HepG2 (cell line): ENCODE results near the gene IGF2BP1. TPM values are rescaled to one million over a fixed set of nuclear protein-coding genes. Genes with fewer than 3 reads are reported as not detected.
A peak's percentile ranks its signal among the peaks of the same experiment; 100 is the strongest.

Experiments used
- BCLAF1 ChIP-seq: fragments of 450-650 bp; IDR thresholded peaks from 2 replicates; pipeline ENCODE4 v1.6.1; 2017; ENCODE audit warnings: mild to moderate bottlenecking
- CSRNP2 ChIP-seq: sonication (generic); formaldehyde crosslinking; conservative IDR thresholded peaks from 2 replicates; pipeline ENCODE4 v1.8.0; 2022; ENCODE audit warnings: low read depth, missing genetic modification reagents
- MED13 ChIP-seq: sonication (generic); formaldehyde crosslinking; IDR thresholded peaks from 2 replicates; pipeline ENCODE4 v1.5.0; 2020; ENCODE audit warnings: missing genetic modification reagents
- RCOR2 ChIP-seq: IDR thresholded peaks from 2 replicates; pipeline ENCODE4 v1.6.1; 2016; ENCODE audit warnings: missing biosample characterization, missing genetic modification reagents
- RFX5 ChIP-seq: IDR thresholded peaks from 2 replicates; pipeline ENCODE4 v1.6.1; 2011; ENCODE audit warnings: low read depth, low read length, improper control_type of control experiment
- TBP ChIP-seq: sonication (generic); formaldehyde crosslinking; IDR thresholded peaks from 2 replicates; pipeline ENCODE4 v1.5.0; 2020; ENCODE audit warnings: missing genetic modification reagents
- THYN1 ChIP-seq: sonication (generic); formaldehyde crosslinking; IDR thresholded peaks from 2 replicates; pipeline ENCODE4 v1.8.1; 2023; ENCODE audit warnings: low read depth, mild to moderate bottlenecking, moderate library complexity, missing genetic modification reagents, borderline replicate concordance
- ZC3H4 ChIP-seq: sonication (generic); formaldehyde crosslinking; IDR thresholded peaks from 2 replicates; pipeline ENCODE4 v1.4.0; 2020; ENCODE audit warnings: missing genetic modification reagents, borderline replicate concordance
- ZFP82 ChIP-seq: sonication (generic); formaldehyde crosslinking; IDR thresholded peaks from 2 replicates; pipeline ENCODE4 v1.5.1; 2020; ENCODE audit warnings: mild to moderate bottlenecking, missing genetic modification reagents, borderline replicate concordance
- ZNF205 ChIP-seq: IDR thresholded peaks from 2 replicates; pipeline ENCODE4 v1.6.1; 2018; ENCODE audit warnings: missing biosample characterization, missing genetic modification reagents
- ZNF253 ChIP-seq: sonication (generic); formaldehyde crosslinking; IDR thresholded peaks from 2 replicates; pipeline ENCODE4 v1.8.0; 2022; ENCODE audit warnings: mild to moderate bottlenecking, missing genetic modification reagents, borderline replicate concordance
- ZNF275 ChIP-seq: sonication (generic); formaldehyde crosslinking; IDR thresholded peaks from 2 replicates; pipeline ENCODE4 v1.8.0; 2022; ENCODE audit warnings: missing genetic modification reagents, mild to moderate bottlenecking, inconsistent platforms, borderline replicate concordance
- ZNF317 ChIP-seq: sonication (generic); formaldehyde crosslinking; IDR thresholded peaks from 2 replicates; pipeline ENCODE4 v1.5.0; 2020; ENCODE audit warnings: mild to moderate bottlenecking, missing genetic modification reagents
- ZNF574 ChIP-seq: sonication (generic); formaldehyde crosslinking; IDR thresholded peaks from 2 replicates; pipeline ENCODE4 v1.4.0; 2020; ENCODE audit warnings: missing genetic modification reagents
- ZNF597 ChIP-seq: sonication (generic); formaldehyde crosslinking; IDR thresholded peaks from 2 replicates; pipeline ENCODE4 v1.5.0; 2020; ENCODE audit warnings: missing genetic modification reagents
- ZNF674 ChIP-seq: sonication (generic); formaldehyde crosslinking; IDR thresholded peaks from 2 replicates; pipeline ENCODE4 v1.5.0; 2020; ENCODE audit warnings: low read depth, mild to moderate bottlenecking, missing genetic modification reagents
- ZNF747 ChIP-seq: sonication (generic); formaldehyde crosslinking; IDR thresholded peaks from 2 replicates; pipeline ENCODE4 v1.8.1; 2023; ENCODE audit warnings: missing genetic modification reagents, mild to moderate bottlenecking, borderline replicate concordance
- ZNF772 ChIP-seq: sonication (generic); formaldehyde crosslinking; IDR thresholded peaks from 2 replicates; pipeline ENCODE4 v1.5.0; 2020; ENCODE audit warnings: mild to moderate bottlenecking, missing genetic modification reagents
- ZSCAN31 ChIP-seq: sonication (generic); formaldehyde crosslinking; IDR thresholded peaks from 2 replicates; pipeline ENCODE4 v1.5.0; 2020; ENCODE audit warnings: low read depth, mild to moderate bottlenecking, missing genetic modification reagents
- polyA plus RNA-seq, 8 experiments: library from polyadenylated mRNA; depleted of rRNA in 3 of 8; stranded (reverse) in 7 of 8; unstranded in 1 of 8; fragments of >200 nt; fragmentation: Illumina TruSeq in 4 of 8; extraction: Trizol in 4 of 8; gene quantifications; 2 replicates each; pipeline versions ENCODE4 v1.2.1 to v1.2.3, GENCODE V29; 2011 to 2016; ENCODE audit warnings: low read depth in 4 of 8, missing spikeins in 1 of 8, mixed read lengths in 1 of 8; ENCODE audit not compliant: insufficient read depth in 1 of 8
- total RNA-seq, 5 experiments: library from RNA; depleted of rRNA; stranded (reverse); fragments of >200 nt; fragmentation: Illumina TruSeq; extraction: Trizol; gene quantifications; 2 replicates each; pipeline ENCODE4 v1.2.3, GENCODE V29; 2016; ENCODE audit warnings: low read depth in 1 of 5

The IGF2BP1 gene
- total and polyA plus RNA-seq, 2 of the 13 experiments (the other 11 are each of a cell fraction or from before 2014, with no cell fraction given): 29.7 to 75.1 TPM

GRCh38 chr17:49031965-49032928, 35.1 kb downstream of the IGF2BP1 start (continued):
- TF ChIP-seq ZNF574 (CRISPR knock-in tag) (no peak), BCLAF1 (no peak), ZNF597 (CRISPR knock-in tag) (no peak), MED13 (no peak), RFX5 (no peak), ZNF205 (no peak), ZNF275 (CRISPR knock-in tag) (no peak), THYN1 (CRISPR knock-in tag) (no peak), CSRNP2 (no peak), ZFP82 (CRISPR knock-in tag) (no peak), ZNF317 (CRISPR knock-in tag) (no peak), ZNF253 (CRISPR knock-in tag) (no peak), ZC3H4 (no peak), ZSCAN31 (CRISPR knock-in tag) (no peak), RCOR2 (peak; percentile 55; the same call in 1 of the 2 replicates), TBP (CRISPR knock-in tag) (no peak), ZNF772 (CRISPR knock-in tag) (no peak), ZNF747 (CRISPR knock-in tag) (no peak), ZNF674 (CRISPR knock-in tag) (no peak)
